ENCODE results near the gene TRIP10.
"Not testable (repeated sequence)": the region's sequence is repeated elsewhere in the genome, so short reads cannot be mapped to it uniquely, and the experiment has no call there.

TRIP10 gene

DNA sequence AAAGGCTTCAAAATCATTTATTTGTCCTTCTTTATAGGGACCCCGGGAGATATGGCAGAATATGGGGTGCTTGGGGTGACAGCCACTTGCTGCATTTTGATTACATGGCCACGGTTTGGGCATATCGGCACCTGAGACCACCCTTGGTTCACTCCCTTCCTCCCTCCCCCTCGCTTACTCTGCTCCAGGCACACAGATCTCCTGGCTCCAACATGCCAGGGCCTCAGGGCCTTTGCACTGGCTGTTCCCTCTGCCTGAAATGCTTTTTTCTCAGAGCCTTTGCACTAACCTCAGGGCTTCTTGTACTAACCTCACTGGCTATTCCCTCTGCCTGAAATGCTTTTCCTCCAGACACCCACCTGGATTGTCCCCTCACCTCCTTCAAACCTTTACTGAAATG lies 56.8 kb downstream of the TRIP10 start:
- no peak for DNase-seq (ENCODE audit: low read depth in 2 of 2)

DNA sequence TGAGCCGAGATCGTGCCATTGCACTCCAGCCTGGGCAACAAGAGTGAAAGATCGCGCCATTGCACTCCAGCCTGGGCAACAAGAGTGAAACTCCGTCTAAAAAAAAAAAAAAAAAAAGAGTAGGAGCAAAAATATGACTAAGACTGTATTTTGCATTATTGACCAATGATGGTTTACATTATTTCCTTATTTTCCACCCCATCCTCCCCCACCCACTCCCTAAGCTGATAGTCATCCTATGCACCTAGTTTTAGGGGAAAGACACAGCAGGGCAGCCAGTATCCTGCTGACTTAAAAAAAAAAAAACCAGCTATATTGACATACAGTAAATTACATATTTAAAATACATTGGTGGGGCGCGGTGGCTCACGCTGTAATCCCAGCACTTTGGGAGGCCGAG lies 58.2 kb downstream of the TRIP10 start:
- DNase-seq (ENCODE audit: low read depth in 2 of 2): no peak

DNA sequence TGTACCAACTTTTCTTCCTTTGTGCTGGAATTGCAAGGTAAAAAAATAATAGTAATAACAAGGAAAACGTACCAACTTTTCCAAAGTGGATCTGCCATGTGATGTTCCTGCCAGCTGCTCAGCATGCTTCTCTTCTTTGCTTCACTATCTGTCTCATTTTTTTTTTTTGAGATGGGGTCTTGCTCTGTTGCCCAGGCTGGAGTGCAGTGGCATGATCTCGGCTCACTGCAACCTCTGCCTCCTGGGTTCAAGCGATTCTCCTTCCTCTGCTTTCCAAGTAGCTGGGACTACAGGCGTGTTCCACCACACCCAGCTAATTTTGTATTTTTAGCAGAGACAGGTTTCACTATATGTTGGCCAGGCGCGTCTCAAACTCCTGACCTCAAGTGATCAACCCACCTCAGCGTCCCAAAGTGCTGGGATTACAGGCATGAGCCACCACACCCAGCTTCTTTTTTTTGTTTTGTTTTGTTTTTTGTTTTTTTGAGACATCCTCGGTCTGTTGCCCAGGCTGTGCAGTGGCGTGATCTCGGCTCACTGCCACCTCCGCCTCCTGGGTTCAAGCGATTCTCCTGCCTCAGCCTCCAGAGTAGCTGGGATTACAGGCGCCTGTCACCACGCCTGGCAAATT lies 60.8 kb downstream of the TRIP10 start:
- not testable (repeated sequence) for DNase-seq (ENCODE audit: low read depth in 2 of 2)

DNA sequence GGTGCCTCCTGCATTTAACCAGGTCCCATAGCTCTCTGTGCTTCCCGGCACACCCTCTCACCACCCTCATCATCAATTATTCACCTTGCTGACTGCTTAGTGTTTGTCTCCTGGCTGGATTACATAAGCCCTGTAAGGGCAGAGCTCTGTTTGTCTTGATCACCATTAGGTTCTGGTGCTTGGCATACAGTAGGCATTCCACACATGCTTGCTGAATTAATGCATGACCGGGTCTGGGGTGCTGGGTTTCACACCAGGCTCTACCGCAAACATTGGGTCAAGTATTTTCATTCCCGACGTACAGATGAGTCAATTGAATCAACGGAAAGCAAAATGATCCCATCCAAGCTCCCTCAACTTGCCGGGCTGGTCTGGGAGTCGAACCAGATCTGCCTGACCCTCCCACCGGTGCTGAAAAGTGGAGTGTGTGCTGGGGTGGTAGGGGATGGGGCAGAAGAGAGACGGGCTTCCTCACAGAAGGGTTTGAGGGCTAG lies 61.6 kb downstream of the TRIP10 start:
- DNase-seq (ENCODE audit: low read depth in 2 of 2): no peak

All from stimulated activated CD4-positive, alpha-beta T cell treated with anti-CD3 and anti-CD28 coated beads, Interleukin-4, amount 100 ng/mL, for 48 hours (primary cell).